ENCODE data around the gene TMOD1. TPM values are rescaled to one million over a fixed set of nuclear protein-coding genes. Genes with fewer than 3 reads are reported as not detected.

The TMOD1 gene
- total RNA-seq, 1 experiment from 2014 or later = not detected

- ChIA-PET POLR2A (ENCODE audit: unreplicated experiment) (no interaction called here), CTCF (no interaction called here)
- no TSS peak for BruUV-seq (replicated peaks)
- no peaks in the 10 kb centered on the region for H3K4me1 ChIP-seq (ENCODE audit: insufficient read depth, low read length)
- intact Hi-C loops (cut with micrococcal nuclease) = no loop called here
- TF ChIP-seq EZH2 (IDR thresholded peaks at IDR 0.05; ENCODE audit: low read length, unreplicated experiment) (no peak), CTCF (conservative IDR thresholded peaks at IDR 0.05; ENCODE audit: low read depth, low read length) (no peak), EZH2phosphoT487 (IDR thresholded peaks at IDR 0.05; ENCODE audit: borderline replicate concordance, low read length) (no peak)
- H4K20me1 ChIP-seq (ENCODE audit: low read length) = no peaks in the 10 kb centered on the region
- H3K36me3 ChIP-seq (ENCODE audit: low read depth, low read length) = no peaks in the 10 kb centered on the region
- H3K4me3 ChIP-seq (ENCODE audit: low read length) = no peak overlapping the region
- H3K27me3 ChIP-seq (ENCODE audit: low read length) = no peaks in the 10 kb centered on the region
- no peak overlapping the region for H2AFZ ChIP-seq (ENCODE audit: low read length)
- no peaks in the 10 kb centered on the region for H3F3A ChIP-seq (ENCODE audit: low read length, unreplicated experiment)
- H3K79me2 ChIP-seq (ENCODE audit: low read length) = no peaks in the 10 kb centered on the region
- H3K9ac ChIP-seq (ENCODE audit: low read length) = no peak overlapping the region
- ATAC-seq = no peak
- H3K4me2 ChIP-seq (ENCODE audit: low read length) = no peak overlapping the region
- H3K9me2 ChIP-seq (replicated peaks; ENCODE audit: low read length) = no peaks in the 10 kb centered on the region
- no peak overlapping the region for H3K27ac ChIP-seq (ENCODE audit: low read length)
- H3K9me3 ChIP-seq (ENCODE audit: low read length) = no peaks in the 10 kb centered on the region
- DNase-seq = no peak
Observed at GRCh38 chr9:97594381-97594921, 93.0 kb downstream of the TMOD1 start.

- Histone ChIP-seq H2AFZ (ENCODE audit: low read length) (no peak overlapping the region), H3K9ac (ENCODE audit: low read length) (no peak overlapping the region), H3F3A (ENCODE audit: low read length, unreplicated experiment) (no peaks in the 10 kb centered on the region), H3K36me3 (ENCODE audit: low read depth, low read length) (no peaks in the 10 kb centered on the region), H3K9me3 (ENCODE audit: low read length) (no peaks in the 10 kb centered on the region), H3K4me2 (ENCODE audit: low read length) (no peak overlapping the region), H4K20me1 (ENCODE audit: low read length) (no peaks in the 10 kb centered on the region), H3K9me2 (replicated peaks; ENCODE audit: low read length) (no peaks in the 10 kb centered on the region), H3K4me1 (ENCODE audit: insufficient read depth, low read length) (no peaks in the 10 kb centered on the region), H3K27ac (ENCODE audit: low read length) (no peak overlapping the region), H3K79me2 (ENCODE audit: low read length) (no peaks in the 10 kb centered on the region), H3K4me3 (ENCODE audit: low read length) (no peak overlapping the region), H3K27me3 (ENCODE audit: low read length) (no peaks in the 10 kb centered on the region)
- ChIA-PET CTCF (no interaction called here), POLR2A (ENCODE audit: unreplicated experiment) (no interaction called here)
- intact Hi-C loops (cut with micrococcal nuclease) = loop anchor here (5.0 kb wide), 1 partner anchor 185 kb away; the partner anchor contains the start of gene TDRD7
- DNase-seq = no peak
- no peak for TF ChIP-seq EZH2 (IDR thresholded peaks at IDR 0.05; ENCODE audit: low read length, unreplicated experiment)
- TF ChIP-seq EZH2phosphoT487 (IDR thresholded peaks at IDR 0.05; ENCODE audit: borderline replicate concordance, low read length) = no peak
- no peak for TF ChIP-seq CTCF (conservative IDR thresholded peaks at IDR 0.05; ENCODE audit: low read depth, low read length)
- no peak for ATAC-seq
- BruUV-seq (replicated peaks) = no TSS peak
Observed at GRCh38 chr9:97596906-97597305, 95.4 kb downstream of the TMOD1 start.
